Bronchial epithelial cell (primary cell): ENCODE data around the gene SNX25. TPM values are rescaled to one million over a fixed set of nuclear protein-coding genes. Genes with fewer than 3 reads are reported as not detected.

Experiments used
- DNase-seq: peaks from one replicate; pipeline ENCODE4 v3.0.0-alpha.2; 2010; ENCODE audit warnings: low read depth
- FAIRE-seq: peaks from 2 replicates; lab custom pipeline; 2011; peaks lifted over from hg19 to GRCh38; lab: Jason Lieb, UNC
- H3K27me3 ChIP-seq: 2 replicates; pipeline ENCODE4 v1.5.1; 2011; ENCODE audit warnings: low read length; ENCODE audit not compliant: control insufficient read depth, insufficient read depth
- H3K36me3 ChIP-seq: 2 replicates; pipeline ENCODE4 v1.5.1; 2011; ENCODE audit warnings: low read length; ENCODE audit not compliant: control insufficient read depth, insufficient read depth
- H3K4me3 ChIP-seq: 2 replicates; pipeline ENCODE4 v1.5.1; 2011; ENCODE audit warnings: mild to moderate bottlenecking, low read depth, low read length, control low read depth
- CTCF ChIP-seq: IDR thresholded peaks from 2 replicates; pipeline ENCODE4 v1.5.1; 2011; ENCODE audit warnings: mild to moderate bottlenecking, moderate library complexity, low read length, control low read depth, inconsistent platforms; ENCODE audit not compliant: insufficient read depth, severe bottlenecking
- total RNA-seq: library from RNA; depleted of rRNA; stranded (reverse); fragments of >200 nt; gene quantifications from 2 replicates; pipeline ENCODE4 v1.2.1, GENCODE V29; 2014

Gene SNX25
- total RNA-seq, 1 donor from 2014 or later, result 18.4 TPM

GRCh38 chr4:185261946-185262345, 52.5 kb downstream of the SNX25 start:
- no peak overlapping the region for H3K4me3 ChIP-seq
- DNase-seq (no peak), FAIRE-seq (no peak)
- no peak for TF ChIP-seq CTCF
- H3K27me3 ChIP-seq, result no peaks in the 10 kb centered on the region
- H3K36me3 ChIP-seq, result peaks cover 2% of the 10 kb centered on the region

GRCh38 chr4:185263419-185263818, 54.0 kb downstream of the SNX25 start:
- H3K27me3 ChIP-seq, result no peaks in the 10 kb centered on the region
- FAIRE-seq (no peak), DNase-seq (no peak)
- H3K4me3 ChIP-seq, result no peak overlapping the region
- no peak for TF ChIP-seq CTCF
- H3K36me3 ChIP-seq, result peaks cover 2% of the 10 kb centered on the region

- Histone ChIP-seq H3K27me3 (no peaks in the 10 kb centered on the region), H3K4me3 (no peak overlapping the region), H3K36me3 (peaks cover 1% of the 10 kb centered on the region)
- DNase-seq (peak; percentile 21), FAIRE-seq (no peak)
- TF ChIP-seq CTCF, result no peak
These were observed 56.5 kb downstream of the SNX25 start for GRCh38 chr4:185265942-185266341.

- peaks cover 1% of the 10 kb centered on the region for H3K36me3 ChIP-seq
- TF ChIP-seq CTCF, result no peak
- FAIRE-seq (no peak), DNase-seq (no peak)
- H3K27me3 ChIP-seq, result no peaks in the 10 kb centered on the region
- no peak overlapping the region for H3K4me3 ChIP-seq
These were observed 59.9 kb downstream of the SNX25 start for GRCh38 chr4:185269286-185269685.

- no peaks in the 10 kb centered on the region for H3K27me3 ChIP-seq
- peaks cover 1% of the 10 kb centered on the region for H3K36me3 ChIP-seq
- H3K4me3 ChIP-seq, result no peak overlapping the region
- DNase-seq (no peak), FAIRE-seq (no peak)
- TF ChIP-seq CTCF, result no peak
These were observed 60.6 kb downstream of the SNX25 start for GRCh38 chr4:185270037-185270436.

GRCh38 chr4:185270885-185271284, 61.5 kb downstream of the SNX25 start:
- DNase-seq, result no peak
- FAIRE-seq, result no peak

More at GRCh38 chr4:185270885-185271284, 61.5 kb downstream of the SNX25 start:
- Histone ChIP-seq H3K36me3 (peaks cover 1% of the 10 kb centered on the region), H3K4me3 (no peak overlapping the region), H3K27me3 (no peaks in the 10 kb centered on the region)
- TF ChIP-seq CTCF, result no peak
